ENCODE data around the gene HOXD13. TPM values are rescaled to one million over a fixed set of nuclear protein-coding genes. Genes with fewer than 3 reads are reported as not detected.

Gene HOXD13
- polyA plus RNA-seq, 2 of the 4 experiments (the other 2 are of a cell fraction), result 0.13 to 0.35 TPM

GRCh38 chr2:176103742-176104315, 11.3 kb downstream of the HOXD13 start:
- ATAC-seq, result no peak; a peak in 1 of 6 replicates
- Histone ChIP-seq H3K4me1 (peaks cover 30% of the 10 kb centered on the region), H3K27ac (peak overlapping the region; percentile 21 to 90; a peak in 4 of 6 replicates), H3K4me2 (peak overlapping the region; percentile 97), H3K4me3 (peak overlapping the region; percentile 56), H3K9me3 (no peaks in the 10 kb centered on the region)
- DNase-seq (ENCODE audit: low read depth in 1 of 2, low spot score in 1 of 2), result no peak
- 0 out of 5 replicates have a peak, but pooled peaks of 1 of the 2 experiments have one; percentile 27 for TF ChIP-seq EP300 (IDR thresholded peaks at IDR 0.05)
- no peak for TF ChIP-seq RCOR1 (IDR thresholded peaks at IDR 0.05; ENCODE audit: low read depth, low read length)
- WGBS (ENCODE audit: missing lambda C conversion rate), result 62% methylated on average over 17 of the region's 17 CpGs
- no peak for FAIRE-seq
- ChIA-PET POLR2A (interaction anchor here (0.6 to 1.2 kb wide), 4 partner anchors 102 to 1161 kb away, joined by 3 to 5 read pairs (median 3); partner anchors contain the start of genes LNPK, MTX2 and NFE2L2), CTCF (interaction anchor here (0.8 to 2.3 kb wide), 12 partner anchors 8 to 736 kb away, joined by 3 to 9 read pairs (median 4); partner anchors contain the start of gene HOXD13)

- TF ChIP-seq E2F6 (IDR thresholded peaks at IDR 0.05; ENCODE audit: borderline replicate concordance, low read depth), result peak; percentile 44; the same call in 1 of the 2 replicates
- peak; percentile 57; the same call in 1 of the 2 replicates for TF ChIP-seq GATA3 (IDR thresholded peaks at IDR 0.05; ENCODE audit: borderline replicate concordance)
- TF ChIP-seq MAX (IDR thresholded peaks at IDR 0.05), result 0 out of 2 replicates have a peak, but pooled peaks have one; percentile 39
- TF ChIP-seq JUN (IDR thresholded peaks at IDR 0.05), result peak in 1 of 2 experiments; percentile 60; a peak in 2 of 5 replicates
- 0 out of 2 replicates have a peak, but pooled peaks have one; percentile 14 for TF ChIP-seq FOSL2 (IDR thresholded peaks at IDR 0.05)
- peak; percentile 57 for TF ChIP-seq FOSL2 (CRISPR knock-in tag; IDR thresholded peaks at IDR 0.05)
- no peak; the same call in 1 of the 2 replicates for TF ChIP-seq HOXB5 (CRISPR knock-in tag; IDR thresholded peaks at IDR 0.05)
- TF ChIP-seq MAFK (IDR thresholded peaks at IDR 0.05; ENCODE audit: partially characterized antibody), result no peak
- TF ChIP-seq CEBPB (IDR thresholded peaks at IDR 0.05), result 0 out of 4 replicates have a peak, but pooled peaks of 1 of the 2 experiments have one; percentile 28
- Histone ChIP-seq H3K9me3 (no peaks in the 10 kb centered on the region), H3K4me3 (peak overlapping the region; percentile 56), H3K27ac (peak overlapping the region; percentile 72 to 90), H3K4me2 (peak overlapping the region; percentile 97), H3K4me1 (peaks cover 30% of the 10 kb centered on the region)
- DNase-seq (ENCODE audit: low read depth in 1 of 2, low spot score in 1 of 2) (peak; percentile 62 to 82), FAIRE-seq (no peak), ATAC-seq (peak; percentile 52 to 80)
- CTCF ChIA-PET, result interaction anchor here (0.6 to 2.3 kb wide), 13 partner anchors 8 to 888 kb away, joined by 3 to 9 read pairs (median 3); no protein-coding TSS in a partner anchor
- POLR2A ChIA-PET, result interaction anchor here (0.6 to 1.2 kb wide), 4 partner anchors 103 to 1160 kb away, joined by 3 to 5 read pairs (median 3); partner anchors contain the start of genes LNPK, MTX2 and NFE2L2
- 12% methylated on average over 40 of the region's 56 CpGs for WGBS (ENCODE audit: missing lambda C conversion rate)
Observed at GRCh38 chr2:176104316-176105077, 12.0 kb downstream of the HOXD13 start.

GRCh38 chr2:176105078-176105729, 12.7 kb downstream of the HOXD13 start:
- TF ChIP-seq POLR2AphosphoS2 (conservative IDR thresholded peaks at IDR 0.05; ENCODE audit: low read length) (no peak), MAFK (IDR thresholded peaks at IDR 0.05; ENCODE audit: partially characterized antibody) (no peak), CBX8 (IDR thresholded peaks at IDR 0.05) (no peak), ZFP36 (IDR thresholded peaks at IDR 0.05; ENCODE audit: borderline replicate concordance, partially characterized antibody) (no peak), RFX5 (IDR thresholded peaks at IDR 0.05) (no peak), REST (IDR thresholded peaks at IDR 0.05) (no peak), CHD4 (IDR thresholded peaks at IDR 0.05; ENCODE audit: borderline replicate concordance) (no peak), RARB (CRISPR knock-in tag; IDR thresholded peaks at IDR 0.05) (no peak), TP53 (CRISPR knock-in tag; IDR thresholded peaks at IDR 0.05) (no peak), PBX3 (IDR thresholded peaks at IDR 0.05) (no peak), ZNF302 (CRISPR knock-in tag; IDR thresholded peaks at IDR 0.05) (no peak), NFE2L2 (conservative IDR thresholded peaks at IDR 0.05; ENCODE audit: low read length) (no peak), HOXB13 (CRISPR knock-in tag; IDR thresholded peaks at IDR 0.05; ENCODE audit: low read depth) (no peak), FOSL2 (IDR thresholded peaks at IDR 0.05) (no peak), FOSL2 (CRISPR knock-in tag; IDR thresholded peaks at IDR 0.05) (no peak)
- FAIRE-seq, result no peak

More at GRCh38 chr2:176105078-176105729, 12.7 kb downstream of the HOXD13 start:
- POLR2A ChIA-PET, result interaction anchor here (1.2 kb wide), 1 partner anchor 164 kb away, joined by 3 read pairs; the partner anchor contains the start of gene MTX2
- DNase-seq (ENCODE audit: low read depth in 1 of 2, low spot score in 1 of 2) (no peak), ATAC-seq (peak; percentile 6 to 50; a peak in 3 of 6 replicates)
- peak overlapping the region; percentile 72 to 90 for H3K27ac ChIP-seq
- peaks cover 30% of the 10 kb centered on the region for H3K4me1 ChIP-seq
- H3K9me3 ChIP-seq, result no peaks in the 10 kb centered on the region
- peak overlapping the region; percentile 56 for H3K4me3 ChIP-seq
- 75% methylated on average over 25 of the region's 25 CpGs for WGBS (ENCODE audit: missing lambda C conversion rate)
- H3K4me2 ChIP-seq, result peak overlapping the region; percentile 97
- CTCF ChIA-PET, result interaction anchor here (1.0 to 2.3 kb wide), 7 partner anchors 9 to 419 kb away, joined by 3 to 9 read pairs (median 3); no protein-coding TSS in a partner anchor

Measured in A549 (cell line).